ENCODE data around the gene DENND4A. TPM values are rescaled to one million over a fixed set of nuclear protein-coding genes. Genes with fewer than 3 reads are reported as not detected.

The DENND4A gene
- total RNA-seq, 4 donors from 2014 or later, result 24.4 to 46.4 (median 33.1) TPM

DNA sequence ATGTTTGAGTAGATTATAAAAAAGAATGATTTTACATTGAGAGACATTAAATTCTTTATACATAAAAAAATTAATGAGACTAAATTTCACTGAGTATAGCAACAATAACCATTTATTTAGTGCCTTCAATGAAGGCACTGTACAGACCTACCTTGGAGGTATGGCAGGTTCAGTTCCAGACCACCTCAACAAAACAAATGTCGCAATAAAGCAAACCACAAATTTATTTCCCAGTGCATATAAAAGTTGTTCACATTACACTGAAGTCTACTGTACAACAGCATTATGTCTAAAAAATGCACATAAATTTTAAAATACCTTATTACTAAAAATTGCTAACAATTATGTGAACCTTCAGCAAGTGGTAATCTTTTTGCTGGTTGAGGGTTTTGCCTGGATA, 111.5 kb downstream of the DENND4A start:
- intact Hi-C loops (cut with DNase I; ENCODE audit: low total_unique reads) (no loop called here), in situ Hi-C loops (cut with MboI; ENCODE audit: low sequenced_read_pairs in 4 of 4) (no loop called here)
- Histone ChIP-seq H3K27me3 (no peaks in the 10 kb centered on the region), H3K4me3 (no peak overlapping the region), H3K9me3 (no peaks in the 10 kb centered on the region), H3K36me3 (peaks cover 0 to 3% of the 10 kb centered on the region in 2 donors), H3K27ac (no peak overlapping the region), H3K4me1 (no peaks in the 10 kb centered on the region)
- no peak for TF ChIP-seq POLR2A (IDR thresholded peaks at IDR 0.05)
- no peak for TF ChIP-seq CTCF (IDR thresholded peaks at IDR 0.05 in 4 of 5, conservative IDR thresholded peaks at IDR 0.05 in 1 of 5)
- ATAC-seq, result no peak
- DNase-seq, result no peak

DNA sequence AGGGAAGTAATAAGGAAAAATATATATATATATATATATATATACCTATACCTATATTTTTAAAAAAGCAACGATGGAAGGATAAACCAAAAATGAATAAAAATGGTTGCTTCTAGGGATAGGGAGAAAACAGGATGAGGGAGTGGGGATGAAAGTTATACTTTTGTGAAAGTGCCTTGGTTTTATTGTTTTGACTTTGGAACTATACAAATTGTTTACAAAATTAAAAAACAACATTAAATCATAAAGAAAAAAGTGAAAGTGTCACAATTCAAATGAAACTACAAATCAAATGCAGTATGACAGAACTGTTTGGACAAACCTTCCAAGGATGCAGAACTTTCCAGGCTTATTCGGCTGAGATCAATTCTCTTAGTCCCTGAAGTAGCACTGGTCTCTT, 116.0 kb downstream of the DENND4A start:
- no peaks in the 10 kb centered on the region for H3K9me3 ChIP-seq
- no peaks in the 10 kb centered on the region for H3K27me3 ChIP-seq
- TF ChIP-seq CTCF (IDR thresholded peaks at IDR 0.05 in 4 of 5, conservative IDR thresholded peaks at IDR 0.05 in 1 of 5) (no peak), POLR2A (IDR thresholded peaks at IDR 0.05) (no peak)
- no peak for ATAC-seq
- in situ Hi-C loops (cut with MboI; ENCODE audit: low sequenced_read_pairs in 4 of 4), result no loop called here
- peaks cover 0 to 43% of the 10 kb centered on the region in 2 donors for H3K36me3 ChIP-seq
- no peak for DNase-seq
- H3K27ac ChIP-seq, result no peak overlapping the region
- H3K4me1 ChIP-seq, result no peaks in the 10 kb centered on the region
- H3K4me3 ChIP-seq, result no peak overlapping the region
- intact Hi-C loops (cut with DNase I; ENCODE audit: low total_unique reads), result no loop called here

DNA sequence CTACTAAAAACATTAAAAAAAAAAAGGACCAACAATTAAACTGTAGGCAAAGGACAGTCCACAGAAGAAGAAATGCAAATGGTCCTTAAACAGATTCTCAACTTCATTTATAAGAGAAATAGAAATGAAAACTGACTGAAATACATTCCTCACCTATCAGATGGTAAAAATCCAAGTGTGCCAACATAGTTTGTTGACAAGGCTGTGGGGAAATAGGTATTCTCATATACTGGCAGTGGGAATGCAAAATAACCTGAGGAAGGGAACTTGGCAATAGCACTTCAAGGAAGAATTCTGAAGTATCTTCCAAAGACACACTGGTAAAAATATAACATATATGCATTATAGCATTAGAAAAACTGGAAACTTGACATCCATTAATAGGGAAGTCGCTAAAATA, 116.5 kb downstream of the DENND4A start:
- DNase-seq (no peak), ATAC-seq (no peak)
- no peak for TF ChIP-seq CTCF (IDR thresholded peaks at IDR 0.05 in 4 of 5, conservative IDR thresholded peaks at IDR 0.05 in 1 of 5)
- H3K4me1 ChIP-seq, result no peaks in the 10 kb centered on the region
- in situ Hi-C loops (cut with MboI; ENCODE audit: low sequenced_read_pairs in 4 of 4), result no loop called here
- intact Hi-C loops (cut with DNase I; ENCODE audit: low total_unique reads), result no loop called here
- no peaks in the 10 kb centered on the region for H3K9me3 ChIP-seq
- H3K36me3 ChIP-seq, result peaks cover 2 to 49% of the 10 kb centered on the region in 2 donors
- H3K4me3 ChIP-seq, result no peak overlapping the region
- no peaks in the 10 kb centered on the region for H3K27me3 ChIP-seq
- no peak overlapping the region for H3K27ac ChIP-seq

DNA sequence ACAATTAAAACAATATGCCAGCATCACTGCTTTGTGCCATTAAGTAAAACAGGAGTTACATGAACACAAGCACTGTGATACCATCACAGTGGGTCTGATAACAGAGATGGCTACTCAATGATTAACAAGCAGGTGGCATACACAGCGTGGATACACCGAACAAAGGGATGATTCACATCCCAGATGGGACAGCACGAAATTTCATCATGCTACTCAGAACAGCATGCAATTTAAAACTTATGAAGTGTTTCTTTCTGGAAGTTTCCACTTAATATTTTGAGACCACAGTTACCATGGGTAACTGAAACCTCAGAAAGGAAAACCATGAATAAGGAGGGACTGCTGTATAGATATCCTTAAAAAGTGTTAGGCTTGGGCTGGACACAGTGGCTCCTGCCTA, 125.8 kb downstream of the DENND4A start:
- no peak for ATAC-seq
- TF ChIP-seq CTCF (IDR thresholded peaks at IDR 0.05 in 4 of 5, conservative IDR thresholded peaks at IDR 0.05 in 1 of 5) (no peak), POLR2A (IDR thresholded peaks at IDR 0.05) (no peak)
- intact Hi-C loops (cut with DNase I; ENCODE audit: low total_unique reads), result loop anchor here (10.0 kb wide), 1 partner anchor 49 kb away; no protein-coding TSS in a partner anchor

DNA sequence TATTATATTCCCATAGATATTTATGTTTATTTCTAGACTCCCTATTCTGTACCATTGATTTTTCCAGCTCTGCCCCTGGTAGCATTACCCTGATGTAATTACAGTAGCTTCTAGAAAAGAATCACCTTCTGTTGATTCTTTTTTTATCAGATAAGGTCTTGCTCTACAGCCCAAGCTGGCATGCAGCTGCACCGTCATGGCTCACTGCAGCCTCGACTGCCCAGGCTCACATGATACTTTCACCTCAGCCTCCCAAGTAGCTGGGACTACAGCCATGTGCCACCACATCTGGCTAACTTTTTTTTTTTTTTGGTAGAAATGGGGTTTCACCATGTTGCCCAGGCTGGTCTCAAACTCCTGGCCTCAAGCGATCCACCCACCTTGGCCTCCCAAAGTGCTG, 128.6 kb downstream of the DENND4A start:
- in situ Hi-C loops (cut with MboI; ENCODE audit: low sequenced_read_pairs in 4 of 4), result no loop called here
- intact Hi-C loops (cut with DNase I; ENCODE audit: low total_unique reads), result loop anchor here (10.0 kb wide), 1 partner anchor 51 kb away; no protein-coding TSS in a partner anchor
- TF ChIP-seq POLR2A (IDR thresholded peaks at IDR 0.05) (no peak), CTCF (IDR thresholded peaks at IDR 0.05 in 4 of 5, conservative IDR thresholded peaks at IDR 0.05 in 1 of 5) (no peak)
- ATAC-seq (no peak), DNase-seq (no peak)
- H3K9me3 ChIP-seq, result no peaks in the 10 kb centered on the region
- H3K4me3 ChIP-seq, result no peak overlapping the region
- H3K27ac ChIP-seq, result no peak overlapping the region
- peaks cover 10 to 70% of the 10 kb centered on the region in 2 donors for H3K36me3 ChIP-seq
- H3K27me3 ChIP-seq, result no peaks in the 10 kb centered on the region
- no peaks in the 10 kb centered on the region for H3K4me1 ChIP-seq

More for the DNA sequence above, 125.8 kb downstream of the DENND4A start:
- peaks cover 10 to 77% of the 10 kb centered on the region in 2 donors for H3K36me3 ChIP-seq
- no peaks in the 10 kb centered on the region for H3K27me3 ChIP-seq
- in situ Hi-C loops (cut with MboI; ENCODE audit: low sequenced_read_pairs in 4 of 4), result no loop called here
- H3K9me3 ChIP-seq, result no peaks in the 10 kb centered on the region
- H3K4me3 ChIP-seq, result no peak overlapping the region
- no peak for DNase-seq
- no peak overlapping the region for H3K27ac ChIP-seq
- no peaks in the 10 kb centered on the region for H3K4me1 ChIP-seq
